Activated naive CD4-positive, alpha-beta T cell treated with anti-CD3 and anti-CD28 coated beads for 36 hours (primary cell): Measurements from ENCODE around the gene NYAP1. TPM values are rescaled to one million over a fixed set of nuclear protein-coding genes. Genes with fewer than 3 reads are reported as not detected.

ENCODE experiments used
- CTCF ChIA-PET: fragments of 350-600 bp; sonication (Branson Sonifier 250); formaldehyde crosslinking; loops from one replicate; lab custom pipeline; 2021; ENCODE audit warnings: antibody characterized with exemption; lab: Charles Lee
- DNase-seq: peaks from one replicate; pipeline ENCODE4 v3.0.0-alpha.2; 2020
- H3K27ac Mint-ChIP-seq: one replicate; pipeline ENCODE4 v1.8.0; 2021; ENCODE audit warnings: mild to moderate bottlenecking, mixed read lengths
- H3K27me3 Mint-ChIP-seq: one replicate; pipeline ENCODE4 v1.8.0; 2021; ENCODE audit warnings: low read depth, mixed read lengths
- H3K36me3 Mint-ChIP-seq: one replicate; pipeline ENCODE4 v1.8.0; 2021; ENCODE audit warnings: low read depth, mixed read lengths
- H3K4me1 Mint-ChIP-seq: one replicate; pipeline ENCODE4 v1.8.0; 2021; ENCODE audit warnings: low read depth, mixed read lengths
- H3K4me3 Mint-ChIP-seq: one replicate; pipeline ENCODE4 v1.8.0; 2021; ENCODE audit warnings: mild to moderate bottlenecking, moderate library complexity, mixed read lengths
- H3K9me3 Mint-ChIP-seq: one replicate; pipeline ENCODE4 v1.8.0; 2021; ENCODE audit warnings: mixed read lengths
- intact Hi-C: fragments of 100-400 bp; cut with micrococcal nuclease; formaldehyde crosslinking; loops from one replicate; pipeline ENCODE4 v1.15.1; 2023
- total RNA-seq, 2 experiments: library from RNA; stranded (reverse); gene quantifications; one replicate each; pipeline ENCODE4 v1.2.3, GENCODE V29; 2021

Gene NYAP1
- total RNA-seq, 2 experiments from 2014 or later, result 0.17 to 0.30 TPM

DNA sequence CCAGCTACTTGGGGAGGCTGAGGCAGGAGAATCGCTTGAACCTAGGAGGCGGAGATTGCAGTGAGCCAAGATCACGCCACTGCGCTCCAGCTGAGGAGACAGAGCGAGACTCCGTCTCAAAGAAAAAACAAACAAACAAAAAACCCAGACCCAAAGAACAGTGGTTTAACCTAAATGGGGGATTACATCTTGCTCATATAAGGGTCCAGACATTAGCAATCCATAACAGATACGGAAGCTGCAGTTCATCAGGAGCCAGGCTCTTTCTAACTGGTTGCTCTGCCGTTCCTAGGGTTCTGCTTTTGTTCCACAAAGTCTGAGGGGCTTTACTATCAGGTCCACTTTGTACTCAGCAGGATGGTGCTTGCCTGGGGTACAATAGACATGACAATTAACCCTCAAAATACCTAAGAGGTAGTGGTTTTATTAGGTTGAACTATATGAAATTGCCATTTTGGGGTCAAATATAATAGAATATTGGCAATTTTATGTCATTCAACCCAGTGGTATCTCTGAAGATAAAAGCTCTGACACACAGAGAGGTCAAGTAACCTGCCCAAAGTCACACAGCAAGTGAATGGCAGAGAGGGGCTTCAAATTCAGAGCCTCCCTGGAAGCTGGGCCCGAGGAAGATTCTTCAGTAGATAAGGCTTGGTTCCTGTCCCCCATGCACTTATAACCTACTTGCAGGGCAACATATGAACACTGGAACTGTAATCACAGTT, 21.3 kb downstream of the NYAP1 start:
- Mint-ChIP-seq H3K36me3 (no peaks in the 10 kb centered on the region), H3K27ac (no peak overlapping the region), H3K27me3 (no peaks in the 10 kb centered on the region), H3K4me1 (no peaks in the 10 kb centered on the region), H3K9me3 (no peaks in the 10 kb centered on the region), H3K4me3 (no peak overlapping the region)
- CTCF ChIA-PET, result interaction anchor here (0.6 to 1.3 kb wide), 4 partner anchors 9 to 53 kb away, joined by 3 to 6 read pairs (median 3); no protein-coding TSS in a partner anchor
- DNase-seq, result no peak
- intact Hi-C loops, result no loop called here

DNA sequence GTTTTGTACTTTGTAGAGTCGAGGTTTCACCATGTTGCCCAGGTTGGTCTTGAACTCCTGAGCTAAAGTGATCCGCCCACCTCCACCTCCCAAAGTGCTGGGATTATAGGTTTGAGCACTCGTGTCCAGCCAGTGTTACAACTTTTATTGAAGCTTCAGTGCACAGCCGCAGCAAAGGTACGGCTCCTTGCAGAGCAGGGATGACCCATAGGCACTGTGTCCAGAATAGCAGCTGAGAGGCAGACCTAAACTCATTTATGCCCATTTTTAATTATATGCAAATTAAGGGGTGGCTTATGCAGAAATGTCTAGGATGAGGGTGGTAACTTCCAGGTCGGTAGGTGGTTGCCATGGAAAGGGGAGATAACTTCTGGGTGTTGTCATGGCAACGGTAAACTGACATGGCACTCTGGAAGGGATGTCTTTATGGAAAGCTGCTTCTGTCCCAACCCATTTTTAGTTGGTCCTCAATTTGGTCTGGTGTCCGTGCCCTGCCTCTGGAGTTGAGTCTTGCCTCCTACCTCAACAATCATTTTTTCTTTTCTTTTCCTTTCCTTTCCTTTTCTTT, 22.7 kb downstream of the NYAP1 start:
- intact Hi-C loops, result no loop called here
- Mint-ChIP-seq H3K4me1 (no peaks in the 10 kb centered on the region), H3K27ac (no peak overlapping the region), H3K27me3 (no peaks in the 10 kb centered on the region), H3K4me3 (no peak overlapping the region), H3K36me3 (no peaks in the 10 kb centered on the region), H3K9me3 (no peaks in the 10 kb centered on the region)
- DNase-seq, result no peak
- CTCF ChIA-PET, result no interaction called here

DNA sequence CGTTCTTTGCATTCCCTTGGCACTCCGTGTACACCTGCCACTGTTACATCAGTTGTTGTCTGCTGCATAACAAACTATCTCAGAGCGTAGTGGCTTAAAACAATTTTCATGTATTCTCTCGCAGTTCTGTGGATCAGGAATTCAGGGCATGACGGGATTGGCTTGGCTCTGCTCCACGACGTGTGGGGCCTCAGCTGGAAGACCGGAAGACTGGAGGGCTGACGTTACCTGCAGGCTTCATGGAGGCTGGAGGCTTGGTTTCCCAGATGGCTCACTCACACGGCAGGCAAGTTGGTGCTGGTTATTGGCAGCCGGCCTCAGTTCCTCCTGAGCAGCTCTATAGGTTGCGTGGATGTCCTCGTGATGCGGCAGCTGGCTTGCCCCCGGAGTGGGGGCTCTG, 25.5 kb downstream of the NYAP1 start:
- no peak for DNase-seq
- H3K9me3 Mint-ChIP-seq, result no peaks in the 10 kb centered on the region
- intact Hi-C loops, result no loop called here
- CTCF ChIA-PET, result no interaction called here
- H3K4me1 Mint-ChIP-seq, result no peaks in the 10 kb centered on the region
- H3K27me3 Mint-ChIP-seq, result no peaks in the 10 kb centered on the region
- H3K36me3 Mint-ChIP-seq, result no peaks in the 10 kb centered on the region
- H3K27ac Mint-ChIP-seq, result no peak overlapping the region
- H3K4me3 Mint-ChIP-seq, result no peak overlapping the region

DNA sequence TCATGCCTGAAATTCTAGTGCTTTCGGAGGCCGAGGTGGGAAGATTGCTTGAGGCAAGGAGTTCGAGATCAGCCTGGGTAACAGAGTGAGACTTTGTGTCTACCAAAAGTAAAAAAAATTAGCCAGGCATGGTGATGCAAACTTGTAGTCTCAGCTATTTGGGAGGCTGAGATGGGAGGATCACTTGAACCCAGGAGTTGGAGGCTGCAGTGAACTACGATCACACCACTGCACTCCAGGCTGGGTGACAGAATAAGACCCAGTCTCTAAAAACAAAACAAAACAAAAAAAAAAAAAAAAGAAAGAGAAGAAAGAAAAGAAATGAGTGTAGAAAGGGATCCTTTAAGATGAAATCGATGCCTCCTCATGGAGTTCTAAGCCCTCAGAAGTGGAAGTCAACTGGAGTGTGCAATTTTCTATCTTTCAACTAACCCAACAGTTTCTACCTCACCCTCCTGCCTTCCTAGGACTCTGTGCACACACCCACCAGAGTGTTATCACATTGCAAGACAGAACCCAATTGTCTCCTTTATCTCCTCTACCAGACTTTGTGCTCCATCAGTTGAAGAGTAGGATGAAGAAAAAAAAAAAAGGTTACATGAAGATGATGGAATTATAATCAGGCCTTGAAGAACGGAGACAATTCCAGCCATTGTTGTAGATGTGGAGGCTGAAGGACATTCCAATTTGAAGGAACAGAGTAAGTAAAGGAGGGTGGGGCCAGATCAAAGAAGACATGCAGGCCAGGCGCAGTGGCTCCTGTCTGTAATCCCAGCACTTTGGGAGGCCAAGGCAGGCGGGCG, 26.9 kb downstream of the NYAP1 start:
- H3K36me3 Mint-ChIP-seq, result no peaks in the 10 kb centered on the region

DNA sequence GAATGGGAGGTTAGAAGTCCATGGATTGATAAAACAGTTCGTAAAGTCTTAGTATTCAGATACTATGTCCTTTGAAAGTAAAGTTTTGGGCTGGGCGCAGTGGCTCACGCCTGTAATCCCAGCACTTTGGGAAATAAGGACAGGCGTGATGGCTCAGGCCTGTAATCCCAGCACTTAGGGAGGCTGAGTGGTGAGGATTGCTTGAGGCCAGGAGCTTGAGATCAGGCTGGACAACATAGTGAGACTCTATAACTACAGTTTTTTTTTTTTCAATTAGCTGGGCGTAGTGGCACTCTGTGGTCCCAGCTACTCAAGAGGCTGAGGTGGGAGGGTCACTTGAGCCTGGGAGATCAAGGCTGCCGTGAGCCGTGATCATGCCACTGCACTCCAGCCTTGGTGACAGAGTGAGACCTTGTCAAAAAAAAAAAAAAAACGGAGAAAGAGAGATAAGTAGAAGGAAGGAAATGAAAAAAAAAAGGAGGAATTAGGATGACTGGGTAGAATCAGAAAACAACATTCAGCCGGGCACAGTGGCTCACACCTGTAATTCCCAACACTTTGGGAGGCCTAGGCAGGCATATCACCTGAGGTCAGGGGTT, 29.6 kb downstream of the NYAP1 start:
- intact Hi-C loops, result no loop called here
- Mint-ChIP-seq H3K4me1 (peaks cover 24% of the 10 kb centered on the region), H3K27ac (no peak overlapping the region), H3K27me3 (no peaks in the 10 kb centered on the region), H3K36me3 (no peaks in the 10 kb centered on the region), H3K4me3 (no peak overlapping the region), H3K9me3 (no peaks in the 10 kb centered on the region)
- DNase-seq, result no peak
- CTCF ChIA-PET, result interaction anchor here (0.6 kb wide), 1 partner anchor 47 kb away, joined by 4 read pairs; no protein-coding TSS in a partner anchor

More for the DNA sequence above, 26.9 kb downstream of the NYAP1 start:
- Mint-ChIP-seq H3K4me1 (peaks cover 10% of the 10 kb centered on the region), H3K27ac (no peak overlapping the region), H3K9me3 (no peaks in the 10 kb centered on the region), H3K4me3 (no peak overlapping the region), H3K27me3 (no peaks in the 10 kb centered on the region)
- CTCF ChIA-PET, result no interaction called here
- no peak for DNase-seq
- intact Hi-C loops, result no loop called here

DNA sequence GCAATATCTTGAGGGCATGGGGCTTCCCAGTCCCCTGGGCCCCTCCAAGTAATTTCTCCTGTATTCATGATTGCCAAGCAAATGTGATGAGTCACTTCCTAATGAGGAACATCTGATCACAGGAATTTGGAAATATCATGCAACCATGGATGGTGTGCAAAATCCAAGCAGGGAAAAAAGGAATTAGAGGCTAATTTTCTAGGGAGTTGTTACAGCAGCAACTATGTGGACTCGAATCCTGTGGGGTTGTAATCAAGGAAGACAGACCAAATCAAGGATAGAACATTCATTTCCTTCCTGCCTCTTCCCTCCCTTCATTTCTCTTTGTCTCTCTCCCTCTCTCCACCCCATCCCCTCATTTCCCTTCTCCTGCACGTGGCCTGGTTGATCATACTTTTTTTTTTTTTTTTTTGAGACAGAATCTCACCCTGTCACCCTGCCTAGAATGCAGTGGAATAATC, 31.4 kb downstream of the NYAP1 start:
- H3K4me1 Mint-ChIP-seq, result peaks cover 24% of the 10 kb centered on the region
- no peaks in the 10 kb centered on the region for H3K27me3 Mint-ChIP-seq
- CTCF ChIA-PET, result interaction anchor here (1.2 to 1.3 kb wide), 2 partner anchors 33 to 45 kb away, joined by 4 to 8 read pairs; no protein-coding TSS in a partner anchor
- H3K9me3 Mint-ChIP-seq, result no peaks in the 10 kb centered on the region
- H3K36me3 Mint-ChIP-seq, result no peaks in the 10 kb centered on the region
- DNase-seq, result no peak
- intact Hi-C loops, result no loop called here
- peak overlapping the region; percentile 24 for H3K27ac Mint-ChIP-seq
- H3K4me3 Mint-ChIP-seq, result no peak overlapping the region

DNA sequence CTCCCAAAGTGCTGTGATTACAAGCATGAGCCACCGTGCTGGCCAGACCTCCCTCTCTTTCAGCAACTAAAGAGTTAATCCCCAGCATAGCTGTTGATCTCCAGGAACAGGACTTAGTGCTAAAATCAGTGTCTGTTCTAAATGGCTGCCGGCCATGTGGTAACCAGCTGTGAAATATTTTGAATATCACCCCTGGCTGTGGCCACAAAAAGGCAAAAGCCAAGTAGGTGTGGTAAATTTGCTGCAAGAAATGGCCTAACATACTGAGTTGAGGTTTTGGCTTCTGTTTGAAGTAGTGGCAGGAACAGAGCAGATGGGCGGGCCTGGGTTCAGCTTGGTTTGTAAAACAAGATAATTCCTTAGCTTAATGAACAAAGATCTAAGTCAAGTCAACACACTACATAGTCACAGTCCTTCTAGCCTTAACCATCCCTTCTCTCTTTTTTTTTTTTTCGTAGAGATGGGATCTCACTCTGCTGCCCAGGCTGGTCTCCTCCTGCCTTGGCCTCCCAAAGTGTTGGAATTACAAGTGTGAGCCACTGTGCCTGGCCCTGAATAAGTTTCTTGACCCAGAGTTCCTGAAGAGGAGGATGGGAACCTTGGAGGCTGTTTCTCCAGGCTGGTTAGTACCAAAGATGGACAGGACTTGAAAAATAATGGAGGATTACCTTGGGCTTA, 32.5 kb downstream of the NYAP1 start:
- peaks cover 24% of the 10 kb centered on the region for H3K4me1 Mint-ChIP-seq
- intact Hi-C loops, result no loop called here
- H3K27me3 Mint-ChIP-seq, result no peaks in the 10 kb centered on the region
- peak; percentile 38 for DNase-seq
- no peaks in the 10 kb centered on the region for H3K36me3 Mint-ChIP-seq
- H3K9me3 Mint-ChIP-seq, result no peaks in the 10 kb centered on the region
- peak overlapping the region; percentile 59 for H3K27ac Mint-ChIP-seq
- CTCF ChIA-PET, result interaction anchor here (1.2 to 1.3 kb wide), 3 partner anchors 34 to 48 kb away, joined by 4 to 8 read pairs (median 4); no protein-coding TSS in a partner anchor
- no peak overlapping the region for H3K4me3 Mint-ChIP-seq

DNA sequence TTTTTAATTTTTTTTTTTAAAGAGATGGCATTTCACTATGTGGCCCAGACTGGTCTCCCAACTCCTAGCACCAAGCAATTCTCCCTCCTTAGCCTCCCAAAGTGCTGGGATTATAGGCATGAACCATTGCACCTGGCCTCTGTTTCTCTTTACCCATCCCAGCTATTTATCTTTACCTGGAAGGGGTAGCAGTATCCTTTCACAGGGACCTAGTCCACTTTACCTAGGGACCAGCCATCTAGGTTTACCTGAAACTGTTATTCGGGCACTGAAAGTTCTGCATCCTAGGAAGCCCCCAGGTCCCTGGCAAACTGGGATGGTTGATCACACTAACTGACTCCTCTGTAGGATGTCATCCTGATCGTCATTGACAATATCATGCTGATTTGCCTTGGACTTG, 33.6 kb downstream of the NYAP1 start:
- Mint-ChIP-seq H3K36me3 (no peaks in the 10 kb centered on the region), H3K9me3 (no peaks in the 10 kb centered on the region), H3K27ac (no peak overlapping the region), H3K27me3 (no peaks in the 10 kb centered on the region), H3K4me1 (peaks cover 24% of the 10 kb centered on the region), H3K4me3 (no peak overlapping the region)
- intact Hi-C loops, result no loop called here
- CTCF ChIA-PET, result interaction anchor here (1.3 kb wide), 1 partner anchor 35 kb away, joined by 4 read pairs; no protein-coding TSS in a partner anchor
- no peak for DNase-seq

DNA sequence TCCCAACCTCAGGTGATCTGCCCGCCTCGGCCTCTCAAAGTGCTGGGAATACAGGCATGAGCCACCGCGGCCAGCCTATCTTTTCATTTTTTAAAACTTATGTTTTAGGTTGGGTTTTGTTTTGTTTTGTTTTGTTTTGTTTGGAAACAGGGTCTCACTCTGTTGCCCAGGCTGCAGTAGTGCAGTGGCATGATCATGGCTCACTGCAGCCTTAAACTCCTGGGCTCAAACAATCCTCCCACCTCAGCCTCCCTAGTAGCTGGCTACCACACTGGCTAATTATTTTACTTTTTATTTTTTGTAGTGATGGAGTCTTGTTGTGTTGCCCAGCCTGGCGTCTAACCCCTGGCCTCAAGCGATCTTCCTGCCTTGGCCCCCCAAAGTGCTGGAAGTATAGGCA, 35.9 kb downstream of the NYAP1 start:
- H3K4me3 Mint-ChIP-seq, result no peak overlapping the region

DNA sequence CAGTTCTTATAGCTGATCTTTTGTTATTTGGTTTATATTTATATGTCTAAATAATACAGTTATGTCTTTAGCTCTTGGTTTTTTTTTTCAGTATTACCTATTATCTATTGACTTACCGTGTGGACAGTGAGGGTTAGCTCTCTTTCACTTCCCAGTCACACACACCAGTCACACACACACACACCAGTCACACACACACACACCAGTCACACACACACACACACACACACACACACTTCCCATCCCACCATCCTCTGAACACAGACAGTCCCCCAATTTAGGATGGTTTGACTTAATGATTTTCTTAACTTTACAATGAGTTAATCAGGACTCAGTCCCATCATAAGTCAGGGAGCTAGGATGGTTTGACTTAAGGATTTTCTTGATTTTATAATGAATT, 36.4 kb downstream of the NYAP1 start:
- CTCF ChIA-PET, result interaction anchor here (0.6 to 2.7 kb wide), 3 partner anchors 36 to 51 kb away, joined by 3 to 14 read pairs (median 3); no protein-coding TSS in a partner anchor
- Mint-ChIP-seq H3K27me3 (no peaks in the 10 kb centered on the region), H3K9me3 (no peaks in the 10 kb centered on the region), H3K36me3 (no peaks in the 10 kb centered on the region), H3K4me1 (peaks cover 19% of the 10 kb centered on the region), H3K27ac (no peak overlapping the region), H3K4me3 (no peak overlapping the region)
- no peak for DNase-seq
- intact Hi-C loops, result no loop called here

More for the DNA sequence above, 35.9 kb downstream of the NYAP1 start:
- Mint-ChIP-seq H3K4me1 (peaks cover 23% of the 10 kb centered on the region), H3K9me3 (no peaks in the 10 kb centered on the region), H3K27me3 (no peaks in the 10 kb centered on the region), H3K36me3 (no peaks in the 10 kb centered on the region), H3K27ac (no peak overlapping the region)
- CTCF ChIA-PET, result interaction anchor here (0.9 to 2.7 kb wide), 2 partner anchors 40 to 50 kb away, joined by 3 to 14 read pairs; no protein-coding TSS in a partner anchor
- DNase-seq, result no peak
- intact Hi-C loops, result no loop called here

DNA sequence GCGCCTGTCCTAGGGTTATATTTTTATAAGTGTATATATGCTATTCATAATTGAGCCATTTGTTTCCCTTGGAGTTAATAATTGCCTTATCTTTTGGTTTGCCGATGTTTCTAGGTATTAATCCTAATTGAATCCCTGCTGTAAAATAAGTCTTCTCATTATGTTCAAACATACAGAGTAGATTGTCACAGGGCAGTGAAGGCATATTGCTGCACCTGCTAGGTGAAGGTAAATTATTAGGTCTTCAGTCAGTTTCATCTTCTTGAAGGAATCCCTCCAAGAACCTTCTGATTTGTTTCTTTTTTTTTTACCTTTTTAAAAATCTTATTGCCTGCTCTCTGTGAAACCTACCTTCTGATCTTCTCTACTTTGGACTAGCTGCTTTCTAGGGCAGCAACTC, 37.3 kb downstream of the NYAP1 start:
- no peaks in the 10 kb centered on the region for H3K9me3 Mint-ChIP-seq
- intact Hi-C loops, result no loop called here
- H3K4me3 Mint-ChIP-seq, result no peak overlapping the region
- CTCF ChIA-PET, result interaction anchor here (0.7 to 2.7 kb wide), 3 partner anchors 28 to 650 kb away, joined by 3 to 14 read pairs (median 3); no protein-coding TSS in a partner anchor
- no peak for DNase-seq
- no peak overlapping the region for H3K27ac Mint-ChIP-seq
- peaks cover 10% of the 10 kb centered on the region for H3K4me1 Mint-ChIP-seq
- no peaks in the 10 kb centered on the region for H3K27me3 Mint-ChIP-seq
- no peaks in the 10 kb centered on the region for H3K36me3 Mint-ChIP-seq
